ENCODE measurements around the gene YDJC. TPM values are rescaled to one million over a fixed set of nuclear protein-coding genes. Genes with fewer than 3 reads are reported as not detected.
"Not testable (repeated sequence)": the region's sequence is repeated elsewhere in the genome, so short reads cannot be mapped to it uniquely, and the experiment has no call there.

YDJC gene
- 61.2 and 73.5 TPM in 2 replicates for total RNA-seq (2014; rRNA removed; shearing (Covaris generic))
- polyA plus RNA-seq (2014; cell fraction: nucleus; rRNA removed) = 220 and 268 TPM in 2 replicates

- DNase-seq (ENCODE audit: extremely low read depth, low read depth) = peak; percentile 84
Observed at GRCh38 chr22:21629255-21630149, at the start of gene YDJC. YDJC (minus strand) TSS chr22:21630022; CDS start chr22:21630014, 8 bp downstream.

GRCh38 chr22:21679383-21679782, 49.6 kb upstream of the YDJC start:
- no peak for DNase-seq (ENCODE audit: extremely low read depth, low read depth)

GRCh38 chr22:21678842-21679241, 49.0 kb upstream of the YDJC start:
- DNase-seq (ENCODE audit: extremely low read depth, low read depth) = not testable (repeated sequence)

- no peak for DNase-seq (ENCODE audit: extremely low read depth, low read depth)
Observed at GRCh38 chr22:21677606-21678443, 48.0 kb upstream of the YDJC start.

- no peak for DNase-seq (ENCODE audit: extremely low read depth, low read depth)
Observed at GRCh38 chr22:21674638-21675245, 44.9 kb upstream of the YDJC start.

- no peak for DNase-seq (ENCODE audit: extremely low read depth, low read depth)
Observed at GRCh38 chr22:21673534-21674321, 43.9 kb upstream of the YDJC start.

GRCh38 chr22:21672107-21672629, 42.3 kb upstream of the YDJC start:
- DNase-seq (ENCODE audit: extremely low read depth, low read depth) = no peak

- DNase-seq (ENCODE audit: extremely low read depth, low read depth) = no peak
Observed at GRCh38 chr22:21669026-21669425, 39.2 kb upstream of the YDJC start.

GRCh38 chr22:21666786-21667185, 37.0 kb upstream of the YDJC start:
- DNase-seq (ENCODE audit: extremely low read depth, low read depth) = no peak

- DNase-seq (ENCODE audit: extremely low read depth, low read depth) = no peak
Observed at GRCh38 chr22:21665047-21665851, 35.4 kb upstream of the YDJC start.

- DNase-seq (ENCODE audit: extremely low read depth, low read depth) = no peak
Observed at GRCh38 chr22:21663738-21664137, 33.9 kb upstream of the YDJC start.

- DNase-seq (ENCODE audit: extremely low read depth, low read depth) = no peak
Observed at GRCh38 chr22:21661991-21662390, 32.2 kb upstream of the YDJC start.

GRCh38 chr22:21660904-21661303, 31.1 kb upstream of the YDJC start:
- DNase-seq (ENCODE audit: extremely low read depth, low read depth) = no peak

GRCh38 chr22:21659864-21660525, 30.2 kb upstream of the YDJC start:
- DNase-seq (ENCODE audit: extremely low read depth, low read depth) = no peak

- DNase-seq (ENCODE audit: extremely low read depth, low read depth) = no peak
Observed at GRCh38 chr22:21657360-21658032, 27.7 kb upstream of the YDJC start.

GRCh38 chr22:21657020-21657359, 27.2 kb upstream of the YDJC start:
- no peak for DNase-seq (ENCODE audit: extremely low read depth, low read depth)

- no peak for DNase-seq (ENCODE audit: extremely low read depth, low read depth)
Observed at GRCh38 chr22:21652547-21653545, 23.0 kb upstream of the YDJC start.

Measured in NCI-H460 (cell line).